DND-41 (cell line): ENCODE results near the gene SLC4A11.

ENCODE experiments used
- ATAC-seq: fragments of 200-7000 bp; cut with Tn5 transposase; 3 replicates; pipeline ENCODE4 v1.9.1; 2021; ENCODE audit warnings: low read depth; ENCODE audit not compliant: insufficient read depth
- DNase-seq: peaks from one replicate; pipeline ENCODE4 v3.0.0-alpha.2; 2020
- H2AFZ ChIP-seq: 2 replicates; pipeline ENCODE4 v1.6.0; 2012; ENCODE audit warnings: low read depth, low read length
- H3K27ac ChIP-seq: 2 replicates; pipeline ENCODE4 v1.5.1; 2012; ENCODE audit warnings: low read length, inconsistent platforms
- H3K27me3 ChIP-seq: fragments of 200-600 bp; sonication (generic); 2 replicates; pipeline ENCODE4 v1.6.0; 2012; ENCODE audit warnings: low read length, mild to moderate bottlenecking, inconsistent platforms; ENCODE audit not compliant: insufficient read depth, poor library complexity
- H3K36me3 ChIP-seq: 2 replicates; pipeline ENCODE4 v1.5.1; 2012; ENCODE audit warnings: low read length, inconsistent platforms; ENCODE audit not compliant: insufficient read depth
- H3K4me1 ChIP-seq: 2 replicates; pipeline ENCODE4 v1.5.1; 2012; ENCODE audit warnings: mild to moderate bottlenecking, low read length; ENCODE audit not compliant: insufficient read depth
- H3K4me2 ChIP-seq: 2 replicates; pipeline ENCODE4 v1.6.0; 2012; ENCODE audit warnings: mild to moderate bottlenecking, moderate library complexity, low read length, inconsistent platforms; ENCODE audit not compliant: insufficient read depth
- H3K4me3 ChIP-seq, 2 experiments: fragments of 200-600 bp in 1 of 2; shearing (Covaris generic) in 1 of 2; 2 replicates each; pipeline ENCODE4 v1.5.1; 2012 to 2016; ENCODE audit warnings: inconsistent platforms in 2 of 2, low read length in 2 of 2, mild to moderate bottlenecking in 2 of 2, low read depth in 1 of 2, moderate library complexity in 1 of 2
- H3K79me2 ChIP-seq: 2 replicates; pipeline ENCODE4 v1.6.0; 2012; ENCODE audit warnings: low read length, inconsistent platforms; ENCODE audit not compliant: insufficient read depth
- H3K9ac ChIP-seq: 2 replicates; pipeline ENCODE4 v1.6.0; 2012; ENCODE audit warnings: low read depth, mild to moderate bottlenecking, inconsistent platforms, low read length, moderate library complexity
- H3K9me3 ChIP-seq: 2 replicates; pipeline ENCODE4 v1.5.1; 2012; ENCODE audit warnings: low read length, moderate library complexity, mild to moderate bottlenecking, inconsistent platforms; ENCODE audit not compliant: insufficient read depth, severe bottlenecking
- H4K20me1 ChIP-seq: 2 replicates; pipeline ENCODE4 v1.6.0; 2012; ENCODE audit warnings: low read length; ENCODE audit not compliant: insufficient read depth
- EZH2 ChIP-seq: IDR thresholded peaks from 3 replicates; pipeline ENCODE4 v1.6.1; 2012; ENCODE audit warnings: borderline replicate concordance, low read depth, mild to moderate bottlenecking, moderate library complexity, low read length, inconsistent platforms; ENCODE audit not compliant: severe bottlenecking
- TF ChIP-seq, protein P1 (sequence below): IDR thresholded peaks from 2 replicates; pipeline ENCODE4 v1.5.1; 2012; ENCODE audit warnings: borderline replicate concordance, low read length, moderate library complexity, mild to moderate bottlenecking; ENCODE audit not compliant: poor library complexity, severe bottlenecking; ENCODE audit errors: extremely low read depth

SLC4A11 gene

GRCh38 chr20:3255728-3256127 lies 16.7 kb upstream of the SLC4A11 start:
- Histone ChIP-seq H3K9me3 (no peaks in the 10 kb centered on the region), H3K27ac (no peak overlapping the region), H3K4me1 (no peaks in the 10 kb centered on the region), H3K79me2 (no peaks in the 10 kb centered on the region), H4K20me1 (no peaks in the 10 kb centered on the region), H3K4me2 (no peak overlapping the region), H3K9ac (no peak overlapping the region), H3K36me3 (no peaks in the 10 kb centered on the region), H2AFZ (no peak overlapping the region), H3K4me3 (no peak overlapping the region), H3K27me3 (peaks cover 4% of the 10 kb centered on the region)
- TF ChIP-seq, protein P1, sequence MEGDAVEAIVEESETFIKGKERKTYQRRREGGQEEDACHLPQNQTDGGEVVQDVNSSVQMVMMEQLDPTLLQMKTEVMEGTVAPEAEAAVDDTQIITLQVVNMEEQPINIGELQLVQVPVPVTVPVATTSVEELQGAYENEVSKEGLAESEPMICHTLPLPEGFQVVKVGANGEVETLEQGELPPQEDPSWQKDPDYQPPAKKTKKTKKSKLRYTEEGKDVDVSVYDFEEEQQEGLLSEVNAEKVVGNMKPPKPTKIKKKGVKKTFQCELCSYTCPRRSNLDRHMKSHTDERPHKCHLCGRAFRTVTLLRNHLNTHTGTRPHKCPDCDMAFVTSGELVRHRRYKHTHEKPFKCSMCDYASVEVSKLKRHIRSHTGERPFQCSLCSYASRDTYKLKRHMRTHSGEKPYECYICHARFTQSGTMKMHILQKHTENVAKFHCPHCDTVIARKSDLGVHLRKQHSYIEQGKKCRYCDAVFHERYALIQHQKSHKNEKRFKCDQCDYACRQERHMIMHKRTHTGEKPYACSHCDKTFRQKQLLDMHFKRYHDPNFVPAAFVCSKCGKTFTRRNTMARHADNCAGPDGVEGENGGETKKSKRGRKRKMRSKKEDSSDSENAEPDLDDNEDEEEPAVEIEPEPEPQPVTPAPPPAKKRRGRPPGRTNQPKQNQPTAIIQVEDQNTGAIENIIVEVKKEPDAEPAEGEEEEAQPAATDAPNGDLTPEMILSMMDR: no peak
- no peak for TF ChIP-seq EZH2
- ATAC-seq: no peak
- no peak for DNase-seq

GRCh38 chr20:3251806-3252205 lies 12.8 kb upstream of the SLC4A11 start:
- TF ChIP-seq, protein P1: no peak
- no peak for TF ChIP-seq EZH2
- H3K36me3 ChIP-seq: no peaks in the 10 kb centered on the region
- no peak overlapping the region for H3K4me3 ChIP-seq
- no peaks in the 10 kb centered on the region for H4K20me1 ChIP-seq
- no peak overlapping the region for H2AFZ ChIP-seq
- DNase-seq: no peak
- H3K9me3 ChIP-seq: no peaks in the 10 kb centered on the region
- H3K9ac ChIP-seq: no peak overlapping the region
- H3K4me2 ChIP-seq: no peak overlapping the region
- H3K27me3 ChIP-seq: peaks cover 20% of the 10 kb centered on the region
- no peak for ATAC-seq
- no peaks in the 10 kb centered on the region for H3K79me2 ChIP-seq
- no peak overlapping the region for H3K27ac ChIP-seq
- no peaks in the 10 kb centered on the region for H3K4me1 ChIP-seq

GRCh38 chr20:3250091-3250504 lies 11.1 kb upstream of the SLC4A11 start:
- DNase-seq: no peak
- Histone ChIP-seq H3K27ac (no peak overlapping the region), H3K9ac (no peak overlapping the region), H3K36me3 (no peaks in the 10 kb centered on the region), H3K9me3 (no peaks in the 10 kb centered on the region), H3K27me3 (peaks cover 16% of the 10 kb centered on the region), H3K79me2 (no peaks in the 10 kb centered on the region), H3K4me3 (no peak overlapping the region), H3K4me1 (no peaks in the 10 kb centered on the region), H2AFZ (no peak overlapping the region), H3K4me2 (no peak overlapping the region), H4K20me1 (no peaks in the 10 kb centered on the region)
- no peak for TF ChIP-seq EZH2
- TF ChIP-seq, protein P1: no peak
- ATAC-seq: no peak

DNA sequence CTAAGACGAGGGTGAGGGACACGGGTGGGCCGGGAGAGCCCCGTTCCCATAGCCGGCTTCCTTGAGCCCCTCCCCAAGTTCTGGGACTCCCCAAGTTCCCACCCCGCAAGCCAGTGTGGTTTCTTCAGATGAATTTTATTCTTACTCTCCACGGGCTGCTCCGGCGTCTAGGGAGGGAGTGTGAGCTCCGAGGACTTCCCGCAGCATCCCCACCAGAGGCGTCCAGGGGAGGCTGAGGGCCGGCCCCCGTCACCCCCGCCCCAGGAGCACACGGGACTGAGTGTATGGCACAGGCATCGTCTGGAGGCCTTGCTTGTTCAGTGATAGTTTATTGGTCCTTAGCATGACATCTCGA lies 10.0 kb upstream of the SLC4A11 start:
- no peaks in the 10 kb centered on the region for H3K9me3 ChIP-seq
- H3K27me3 ChIP-seq: peaks cover 16% of the 10 kb centered on the region
- no peaks in the 10 kb centered on the region for H3K4me1 ChIP-seq
- no peaks in the 10 kb centered on the region for H3K36me3 ChIP-seq
- H3K79me2 ChIP-seq: no peaks in the 10 kb centered on the region
- DNase-seq (no peak), ATAC-seq (no peak)
- H3K9ac ChIP-seq: no peak overlapping the region
- H4K20me1 ChIP-seq: 0 out of 2 replicates have a peak, but pooled peaks cover 2% of the 10 kb centered on the region
- H3K4me2 ChIP-seq: no peak overlapping the region
- TF ChIP-seq, protein P1: no peak
- no peak for TF ChIP-seq EZH2
- no peak overlapping the region for H3K27ac ChIP-seq
- no peak overlapping the region for H3K4me3 ChIP-seq
- no peak overlapping the region for H2AFZ ChIP-seq
